Upper lobe of left lung (tissue), 4 donors: ENCODE results near the gene SP9.

Experiments
- EP300 ChIP-seq, 4 donors: sonication (generic); formaldehyde crosslinking; IDR thresholded peaks; one replicate each; pipeline ENCODE4 v1.5.1; 2017; ENCODE audit warnings: antibody characterized with exemption in 4 of 4, control low read depth in 2 of 4
- POLR2A ChIP-seq, 4 donors: fragments of 450-650 bp; IDR thresholded peaks; one replicate each; pipeline ENCODE4 v1.5.1; 2016 to 2017; ENCODE audit warnings: antibody characterized with exemption in 4 of 4, mild to moderate bottlenecking in 2 of 4
- POLR2AphosphoS5 ChIP-seq, 2 donors: sonication (generic); formaldehyde crosslinking; IDR thresholded peaks; one replicate each; pipeline ENCODE4 v1.5.1; 2017; ENCODE audit warnings: antibody characterized with exemption in 2 of 2
- TF ChIP-seq, protein P1 (sequence below), 6 experiments: fragments of 450-650 bp in 4 of 6; fragments of 200-600 bp in 2 of 6; sonication (generic) in 2 of 6; IDR thresholded peaks; one replicate each; pipeline ENCODE4 v1.5.1; 2016 to 2019; ENCODE audit warnings: antibody characterized with exemption in 6 of 6

DNA sequence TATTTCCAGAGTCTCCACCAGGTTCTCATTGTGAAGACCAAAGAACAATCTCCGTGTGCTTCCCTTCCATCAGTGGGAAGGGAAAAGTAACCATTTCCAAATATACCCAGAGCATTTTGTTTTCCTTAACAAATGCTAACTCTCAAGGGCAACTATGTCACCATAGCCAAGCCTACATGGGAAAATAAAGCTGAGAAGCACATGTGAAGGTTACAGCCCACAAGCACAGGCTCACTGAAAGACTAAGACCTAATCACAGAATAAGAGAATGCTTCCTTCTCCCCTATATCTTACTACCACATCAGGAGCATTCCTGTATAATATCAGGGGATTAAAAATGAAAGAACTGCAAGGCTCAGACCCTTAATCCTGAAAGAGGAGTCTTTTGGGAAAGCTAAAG lies 28.2 kb downstream of the SP9 start:
- no peak for TF ChIP-seq POLR2AphosphoS5 (IDR thresholded peaks at IDR 0.05)
- TF ChIP-seq, protein P1, sequence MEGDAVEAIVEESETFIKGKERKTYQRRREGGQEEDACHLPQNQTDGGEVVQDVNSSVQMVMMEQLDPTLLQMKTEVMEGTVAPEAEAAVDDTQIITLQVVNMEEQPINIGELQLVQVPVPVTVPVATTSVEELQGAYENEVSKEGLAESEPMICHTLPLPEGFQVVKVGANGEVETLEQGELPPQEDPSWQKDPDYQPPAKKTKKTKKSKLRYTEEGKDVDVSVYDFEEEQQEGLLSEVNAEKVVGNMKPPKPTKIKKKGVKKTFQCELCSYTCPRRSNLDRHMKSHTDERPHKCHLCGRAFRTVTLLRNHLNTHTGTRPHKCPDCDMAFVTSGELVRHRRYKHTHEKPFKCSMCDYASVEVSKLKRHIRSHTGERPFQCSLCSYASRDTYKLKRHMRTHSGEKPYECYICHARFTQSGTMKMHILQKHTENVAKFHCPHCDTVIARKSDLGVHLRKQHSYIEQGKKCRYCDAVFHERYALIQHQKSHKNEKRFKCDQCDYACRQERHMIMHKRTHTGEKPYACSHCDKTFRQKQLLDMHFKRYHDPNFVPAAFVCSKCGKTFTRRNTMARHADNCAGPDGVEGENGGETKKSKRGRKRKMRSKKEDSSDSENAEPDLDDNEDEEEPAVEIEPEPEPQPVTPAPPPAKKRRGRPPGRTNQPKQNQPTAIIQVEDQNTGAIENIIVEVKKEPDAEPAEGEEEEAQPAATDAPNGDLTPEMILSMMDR (IDR thresholded peaks at IDR 0.05): no peak
- no peak for TF ChIP-seq POLR2A (IDR thresholded peaks at IDR 0.05)
- TF ChIP-seq EP300 (IDR thresholded peaks at IDR 0.05): no peak
